Midbrain (tissue), 1 donor: ENCODE data around the gene CD37.
"Not testable (repeated sequence)": the region's sequence is repeated elsewhere in the genome, so short reads cannot be mapped to it uniquely, and the experiment has no call there.

Experiments
- DNase-seq: peaks from one replicate; lab custom pipeline; 2025; lab: John Stamatoyannopoulos, UW

Gene CD37

DNA sequence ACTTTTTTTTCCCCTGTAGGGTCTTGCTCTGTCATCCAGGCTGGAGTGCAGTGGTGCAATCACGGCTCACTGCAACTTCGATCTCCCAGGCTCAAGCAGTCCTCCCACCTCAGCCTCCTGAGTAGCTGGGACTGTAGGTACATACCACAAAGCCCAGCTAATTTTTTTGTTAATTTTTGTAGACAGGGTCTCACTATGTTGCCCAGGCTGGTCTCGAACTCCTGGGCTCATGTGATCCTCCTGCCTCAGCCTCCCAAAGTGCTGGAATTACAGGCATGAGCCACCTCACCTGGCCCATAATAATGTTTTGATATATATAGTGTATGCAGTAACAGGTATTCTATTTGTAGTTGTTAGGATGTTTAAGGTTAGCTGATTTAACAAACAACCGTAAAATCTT is 4.0 kb upstream of the CD37 start:
- not testable (repeated sequence) for DNase-seq

DNA sequence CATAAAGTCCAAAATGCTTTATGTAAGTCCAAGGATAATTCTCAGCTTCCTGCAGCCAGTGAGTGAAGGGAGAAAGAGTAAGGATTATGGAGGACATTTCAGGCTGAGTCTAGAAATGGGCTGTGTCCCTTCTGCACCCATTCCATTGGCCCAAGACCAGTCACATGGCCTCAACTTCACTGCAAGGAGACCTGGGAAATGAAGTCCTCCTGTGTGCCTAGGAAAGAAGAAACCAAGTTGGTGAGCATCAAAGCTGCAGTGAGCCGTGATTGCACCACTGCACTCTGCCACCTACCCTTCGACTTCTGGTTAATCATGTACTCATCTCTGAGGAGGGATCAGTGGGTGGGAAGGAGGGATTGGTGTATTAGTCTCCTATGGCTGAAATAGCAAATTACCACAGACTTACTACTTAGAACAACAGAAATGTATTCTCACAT is 3.6 kb upstream of the CD37 start:
- DNase-seq, result peak; percentile 33

DNA sequence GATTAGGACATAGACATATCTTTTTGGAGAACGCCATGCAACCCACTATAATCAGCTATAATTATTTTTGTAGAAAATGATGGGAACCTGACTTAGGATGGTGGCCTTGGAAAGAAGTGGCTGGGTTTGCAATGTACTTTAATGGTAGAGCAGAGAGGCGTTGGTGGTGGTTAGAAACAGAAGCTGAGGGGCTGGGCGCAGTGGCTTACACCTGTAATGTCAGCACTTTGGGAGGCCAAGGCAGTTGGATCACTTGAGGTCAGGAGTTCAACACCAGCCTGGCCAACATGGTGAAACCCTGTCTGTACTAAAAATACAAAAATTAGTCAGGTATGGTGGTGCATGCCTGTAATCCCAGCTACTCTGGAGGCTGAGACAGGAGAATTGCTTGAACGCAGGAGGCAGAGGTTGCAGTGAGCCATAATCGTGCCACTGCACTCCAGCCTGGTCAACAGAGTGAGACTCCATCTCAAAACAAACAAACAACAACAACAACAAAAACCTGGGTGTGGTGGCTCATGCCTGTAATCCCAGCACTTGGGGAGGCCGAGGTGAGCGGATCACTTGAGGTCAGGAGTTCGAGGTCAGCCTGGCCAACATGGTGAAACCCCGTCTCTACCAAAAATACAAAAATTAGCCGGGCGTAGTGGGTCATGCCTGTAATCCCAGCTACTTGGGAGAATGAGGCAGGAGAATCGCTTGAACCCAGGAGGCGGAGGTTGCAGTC is 2.4 kb upstream of the CD37 start:
- DNase-seq, result not testable (repeated sequence)

DNA sequence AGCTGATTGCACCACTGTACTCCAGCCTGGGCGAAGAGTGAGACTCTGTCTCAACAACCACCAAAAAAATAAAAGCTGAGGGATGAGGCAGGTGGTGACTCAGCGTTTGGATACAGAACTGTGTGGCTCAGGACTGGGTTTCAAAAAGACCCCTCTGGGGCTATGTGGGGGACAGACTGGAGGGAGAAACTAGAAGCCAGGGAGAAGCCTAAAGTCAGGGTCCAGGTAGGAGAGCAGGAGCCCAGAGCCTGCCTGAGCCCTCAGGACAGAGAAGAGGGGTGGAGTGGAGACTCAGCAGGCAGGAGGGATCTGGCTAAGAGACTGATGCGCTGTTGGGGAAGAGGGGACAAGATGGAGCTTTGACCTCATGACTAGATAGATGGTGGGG is 1.8 kb upstream of the CD37 start:
- no peak for DNase-seq

DNA sequence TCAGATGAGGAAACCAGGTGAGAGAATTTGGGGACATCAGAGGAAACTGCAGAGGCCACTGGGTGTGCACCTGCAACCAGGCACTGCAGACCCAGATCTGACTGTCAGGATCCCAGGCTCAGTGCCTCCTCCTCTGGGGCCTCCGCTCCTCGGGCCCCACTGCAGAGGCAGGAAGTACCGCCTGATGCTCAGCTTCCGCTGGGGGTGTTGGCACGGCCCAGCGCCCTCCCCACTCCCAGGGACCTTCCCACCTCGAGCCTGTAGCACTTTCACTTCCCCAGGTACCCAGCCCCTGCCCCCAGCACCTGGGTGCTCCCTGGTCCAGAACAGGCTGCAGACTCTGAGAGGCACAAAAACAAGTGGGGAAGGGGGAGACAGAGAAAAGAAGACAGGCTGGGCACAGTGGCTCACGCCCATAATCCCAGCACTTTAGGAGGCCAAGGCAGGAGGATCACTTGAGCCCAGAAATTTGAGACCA is 1.4 kb upstream of the CD37 start:
- DNase-seq, result no peak

- no peak for DNase-seq
Measured at GRCh38 chr19:49335784-49336481, 727 bp downstream of the CD37 start.

- DNase-seq, result no peak
Measured at GRCh38 chr19:49336482-49337266, 1.5 kb downstream of the CD37 start.

- no peak for DNase-seq
Measured at GRCh38 chr19:49337267-49338022, 2.2 kb downstream of the CD37 start.

DNA sequence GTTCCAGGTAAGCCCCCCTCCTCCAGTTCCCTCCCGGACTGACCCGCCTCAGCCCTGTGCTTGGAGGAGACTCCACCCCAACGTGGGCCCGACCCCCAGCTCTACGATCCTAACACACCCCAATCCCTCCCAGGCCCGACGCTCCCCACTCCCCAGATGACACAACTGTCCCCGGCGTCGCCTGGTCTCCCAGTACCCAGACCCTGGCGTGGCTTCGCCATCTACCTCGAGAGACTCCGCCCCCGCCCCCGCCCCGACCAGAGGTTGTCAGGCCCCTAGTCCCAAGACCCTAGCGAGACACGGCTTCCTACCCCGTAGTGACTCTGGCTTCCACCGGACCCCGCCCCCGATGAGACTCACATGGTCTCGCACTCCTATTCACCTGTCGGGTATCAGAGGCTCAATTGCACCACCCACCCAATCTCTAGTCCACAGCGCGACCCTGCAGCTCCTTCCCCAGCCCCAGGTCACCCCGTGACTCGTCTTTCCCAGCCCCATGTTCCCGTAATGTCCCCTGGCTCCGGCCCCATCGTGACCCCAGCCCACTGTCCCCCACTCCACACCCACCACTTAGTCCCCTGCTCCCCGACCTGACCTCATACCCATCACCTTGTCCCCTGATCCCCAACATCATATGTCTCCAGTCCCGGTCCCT is 2.9 kb downstream of the CD37 start:
- DNase-seq, result no peak

- DNase-seq, result no peak
Measured at GRCh38 chr19:49338691-49339300, 3.6 kb downstream of the CD37 start.

- peak; percentile 65 for DNase-seq
Measured at GRCh38 chr19:49339301-49340068, 4.3 kb downstream of the CD37 start.

- no peak for DNase-seq
Measured at GRCh38 chr19:49340069-49340864, 5.1 kb downstream of the CD37 start.

GRCh38 chr19:49340865-49341718 is 5.9 kb downstream of the CD37 start:
- no peak for DNase-seq

DNA sequence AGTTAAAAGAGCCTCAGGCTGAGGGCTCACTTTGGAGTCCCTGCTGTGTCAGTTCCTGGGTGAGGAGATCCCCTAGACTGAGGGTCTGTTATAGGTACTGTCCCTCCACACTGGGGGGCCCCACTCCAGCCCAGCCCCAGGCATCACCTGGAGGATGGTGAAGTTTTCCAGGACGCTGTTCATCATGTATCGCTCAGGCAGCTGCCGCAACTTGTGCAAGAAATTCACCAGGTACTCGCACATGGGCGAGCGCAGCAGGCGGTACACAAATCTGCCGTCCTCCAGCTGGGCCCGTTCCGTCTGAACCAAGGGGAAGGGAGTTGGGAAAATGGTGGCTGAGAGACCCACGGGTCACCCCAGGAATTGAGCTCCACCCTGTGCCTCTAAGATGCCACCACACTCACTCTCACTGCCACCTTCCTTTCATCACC is 7.1 kb downstream of the CD37 start:
- no peak for DNase-seq

DNA sequence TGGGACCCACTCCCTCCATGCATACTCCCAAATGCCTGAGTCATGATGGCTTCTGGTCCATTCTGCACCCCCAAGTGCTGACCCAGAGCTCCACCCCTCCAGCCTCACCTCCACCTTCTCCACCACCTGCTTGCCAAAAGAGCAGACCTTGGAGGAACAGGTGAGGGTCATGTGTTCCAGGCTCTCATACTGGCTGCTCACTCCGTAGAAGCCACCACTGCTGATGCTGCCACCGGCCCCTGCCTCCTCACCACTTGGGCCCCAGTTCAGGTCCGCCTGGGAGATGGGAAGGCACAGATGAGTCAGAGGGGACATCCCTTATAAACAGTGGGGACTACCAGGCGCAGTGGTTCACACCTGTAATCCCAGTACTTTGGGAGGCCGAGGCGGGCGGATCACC is 7.9 kb downstream of the CD37 start:
- no peak for DNase-seq

DNA sequence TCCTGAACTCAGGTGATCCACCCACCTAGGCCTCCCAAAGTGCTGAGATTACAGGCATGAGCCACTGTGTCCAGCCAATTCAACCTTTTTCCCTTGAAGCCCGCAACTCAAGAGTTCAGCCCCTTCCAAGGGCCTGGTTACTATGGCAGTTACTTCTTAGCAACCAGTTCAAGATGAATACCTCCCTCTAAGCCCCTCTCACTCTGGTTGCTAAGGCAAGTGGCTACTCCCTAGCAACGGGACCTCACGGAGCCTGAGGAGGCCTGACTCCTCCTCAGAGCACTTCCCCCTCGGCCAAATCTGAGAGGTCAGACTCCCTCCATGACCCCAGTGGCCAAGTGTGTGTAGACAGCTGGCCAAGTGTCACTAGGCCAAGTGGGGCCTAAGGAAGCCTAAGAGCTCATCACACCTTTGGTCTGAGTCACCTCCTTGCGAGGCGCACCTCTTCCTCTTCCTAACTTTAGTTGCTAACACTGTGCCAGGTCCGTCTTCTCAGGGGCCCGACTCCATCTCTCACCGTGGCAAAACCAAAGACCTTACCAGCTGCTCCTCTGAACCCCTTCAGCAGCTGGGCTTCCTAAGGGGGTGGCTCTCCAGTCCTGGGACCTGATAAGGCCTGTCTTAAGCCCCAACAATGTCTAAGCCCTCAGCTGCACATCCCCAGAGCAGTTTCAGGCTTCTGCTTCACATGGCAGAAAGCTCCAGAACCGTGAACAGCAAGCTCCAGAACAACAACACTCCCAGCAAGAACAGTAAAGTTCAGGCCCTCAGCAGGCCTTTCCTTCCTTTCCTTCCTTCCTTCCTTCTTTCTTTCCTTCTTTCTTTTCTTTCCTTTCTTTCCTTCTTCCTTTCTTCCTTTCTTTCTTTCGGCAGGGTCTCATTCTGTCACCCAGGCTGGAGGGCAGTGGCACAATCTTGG is 9.6 kb downstream of the CD37 start:
- no peak for DNase-seq

DNA sequence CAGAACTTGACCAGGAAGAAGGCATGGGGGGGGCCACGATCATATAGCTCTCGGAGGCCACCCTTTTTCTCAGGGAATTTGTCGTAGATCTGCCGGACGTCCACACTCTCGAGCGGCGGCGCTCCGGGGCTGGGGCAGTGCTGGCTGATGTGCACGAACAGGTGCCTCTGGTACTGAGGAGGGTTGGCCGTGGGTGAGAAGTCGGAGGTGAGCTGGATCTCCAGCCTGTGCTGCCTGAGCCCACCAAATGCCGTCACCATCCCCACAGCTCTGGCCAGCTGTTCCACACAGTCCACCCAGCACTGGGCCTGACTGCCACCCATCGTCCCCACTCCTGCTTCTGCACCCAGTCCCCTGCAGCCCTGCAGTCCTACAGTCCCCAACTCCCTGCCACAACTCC is 12.0 kb downstream of the CD37 start:
- DNase-seq, result no peak
